ENCODE measurements around the gene NUP93.

The NUP93 gene

DNA sequence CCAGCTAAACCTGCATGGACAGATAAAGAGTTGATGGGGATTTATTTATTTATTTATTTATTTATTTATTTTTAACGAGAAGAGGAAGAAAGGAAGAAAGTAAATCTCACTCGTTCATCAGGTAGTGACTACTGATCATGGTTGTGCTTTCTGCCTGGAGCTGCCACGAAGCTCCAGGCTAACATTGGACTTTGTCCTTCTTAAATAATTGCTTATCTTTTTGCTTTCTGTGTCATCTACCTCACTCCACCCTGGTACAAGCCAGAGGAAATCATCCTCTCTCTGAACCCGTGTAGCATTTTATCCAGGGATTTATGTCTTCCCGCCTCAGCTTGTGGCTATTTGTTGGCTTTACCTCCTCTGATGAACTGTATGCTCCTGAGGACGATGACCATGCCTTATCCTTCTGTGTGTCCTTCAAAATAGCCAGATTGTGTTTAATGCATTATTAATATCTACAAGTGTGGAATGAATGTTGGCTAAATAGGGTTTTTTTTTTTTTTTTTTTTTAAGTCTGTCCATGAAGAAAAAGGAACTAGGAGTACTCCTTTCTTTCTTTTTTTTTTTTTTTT, 127.0 kb downstream of the NUP93 start:
- H3K4me2 ChIP-seq (ENCODE audit: low read depth, low read length, poor library complexity, severe bottlenecking): no peak overlapping the region
- H3K27ac ChIP-seq (ENCODE audit: low read depth, low read length): no peak overlapping the region
- no peak overlapping the region for H3K9ac ChIP-seq (ENCODE audit: low read length)
- no peaks in the 10 kb centered on the region for H3K36me3 ChIP-seq (ENCODE audit: low read length)
- H3K79me2 ChIP-seq (ENCODE audit: insufficient read depth, low read length): no peaks in the 10 kb centered on the region
- H3K4me3 ChIP-seq (ENCODE audit: insufficient read depth, low read length, poor library complexity, severe bottlenecking): no peak overlapping the region
- H3K9me3 ChIP-seq (ENCODE audit: insufficient read depth, low read length): no peaks in the 10 kb centered on the region
- H3K9me2 ChIP-seq (replicated peaks; ENCODE audit: insufficient read depth, low read length): no peaks in the 10 kb centered on the region
- H2AFZ ChIP-seq (ENCODE audit: low read depth, low read length, severe bottlenecking): no peak overlapping the region
- H3K27me3 ChIP-seq (ENCODE audit: low read length): no peaks in the 10 kb centered on the region
- no peaks in the 10 kb centered on the region for H4K20me1 ChIP-seq (ENCODE audit: low read depth, low read length)
- TF ChIP-seq CTCF (IDR thresholded peaks at IDR 0.05; ENCODE audit: insufficient read depth, low read length, poor library complexity, severe bottlenecking) (no peak), EZH2phosphoT487 (conservative IDR thresholded peaks at IDR 0.05; ENCODE audit: low read length) (no peak)
- H3F3A ChIP-seq (ENCODE audit: insufficient read depth): no peaks in the 10 kb centered on the region

GRCh38 chr16:56858374-56858773, 128.4 kb downstream of the NUP93 start:
- Histone ChIP-seq H3K4me3 (ENCODE audit: insufficient read depth, low read length, poor library complexity, severe bottlenecking) (no peak overlapping the region), H3K79me2 (ENCODE audit: insufficient read depth, low read length) (no peaks in the 10 kb centered on the region), H3K27me3 (ENCODE audit: low read length) (no peaks in the 10 kb centered on the region), H3K36me3 (ENCODE audit: low read length) (no peaks in the 10 kb centered on the region), H3K9me2 (replicated peaks; ENCODE audit: insufficient read depth, low read length) (no peaks in the 10 kb centered on the region), H3K9ac (ENCODE audit: low read length) (no peak overlapping the region), H3K4me2 (ENCODE audit: low read depth, low read length, poor library complexity, severe bottlenecking) (no peak overlapping the region), H3K27ac (ENCODE audit: low read depth, low read length) (no peak overlapping the region), H2AFZ (ENCODE audit: low read depth, low read length, severe bottlenecking) (no peak overlapping the region), H3K9me3 (ENCODE audit: insufficient read depth, low read length) (no peaks in the 10 kb centered on the region), H3F3A (ENCODE audit: insufficient read depth) (no peaks in the 10 kb centered on the region), H4K20me1 (ENCODE audit: low read depth, low read length) (no peaks in the 10 kb centered on the region)
- TF ChIP-seq CTCF (IDR thresholded peaks at IDR 0.05; ENCODE audit: insufficient read depth, low read length, poor library complexity, severe bottlenecking) (no peak), EZH2phosphoT487 (conservative IDR thresholded peaks at IDR 0.05; ENCODE audit: low read length) (no peak)

DNA sequence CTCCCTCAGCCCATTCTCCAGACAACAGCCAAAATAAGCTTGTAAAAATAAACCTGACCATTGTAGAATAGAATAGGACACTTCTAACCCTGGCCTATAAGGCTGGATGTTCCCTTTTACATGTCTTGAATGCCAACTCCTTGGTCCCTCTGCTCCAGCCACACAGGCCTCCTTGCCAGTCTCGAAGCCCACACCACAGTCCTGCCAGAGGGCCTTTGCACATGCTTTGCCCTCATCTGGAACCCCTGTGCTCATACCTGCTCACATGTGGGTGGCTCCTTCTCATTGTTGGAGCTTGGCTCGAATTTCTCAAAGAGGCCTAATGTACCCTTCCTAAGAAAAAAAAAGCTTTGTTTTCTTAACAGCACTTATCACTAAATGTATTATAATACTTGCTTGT, 129.7 kb downstream of the NUP93 start:
- H4K20me1 ChIP-seq (ENCODE audit: low read depth, low read length): no peaks in the 10 kb centered on the region
- no peaks in the 10 kb centered on the region for H3K9me2 ChIP-seq (replicated peaks; ENCODE audit: insufficient read depth, low read length)
- no peak overlapping the region for H2AFZ ChIP-seq (ENCODE audit: low read depth, low read length, severe bottlenecking)
- H3F3A ChIP-seq (ENCODE audit: insufficient read depth): no peaks in the 10 kb centered on the region
- no peak overlapping the region for H3K4me2 ChIP-seq (ENCODE audit: low read depth, low read length, poor library complexity, severe bottlenecking)
- H3K9ac ChIP-seq (ENCODE audit: low read length): no peak overlapping the region
- H3K4me3 ChIP-seq (ENCODE audit: insufficient read depth, low read length, poor library complexity, severe bottlenecking): no peak overlapping the region
- no peaks in the 10 kb centered on the region for H3K79me2 ChIP-seq (ENCODE audit: insufficient read depth, low read length)
- no peaks in the 10 kb centered on the region for H3K9me3 ChIP-seq (ENCODE audit: insufficient read depth, low read length)
- TF ChIP-seq EZH2phosphoT487 (conservative IDR thresholded peaks at IDR 0.05; ENCODE audit: low read length) (no peak), CTCF (IDR thresholded peaks at IDR 0.05; ENCODE audit: insufficient read depth, low read length, poor library complexity, severe bottlenecking) (no peak)
- H3K27ac ChIP-seq (ENCODE audit: low read depth, low read length): no peak overlapping the region
- H3K36me3 ChIP-seq (ENCODE audit: low read length): no peaks in the 10 kb centered on the region
- no peaks in the 10 kb centered on the region for H3K27me3 ChIP-seq (ENCODE audit: low read length)

Data from SU-DHL-6 (cell line).